K562 (cell line): ENCODE results near the gene KRT82.

Source experiments
- ATF2 ChIP-seq: sonication (generic); formaldehyde crosslinking; IDR thresholded peaks from 2 replicates; pipeline ENCODE4 v1.8.1; 2022; ENCODE audit warnings: missing genetic modification reagents
- MAX ChIP-seq: sonication (generic); formaldehyde crosslinking; IDR thresholded peaks from 2 replicates; pipeline ENCODE4 v1.9.0; 2022; ENCODE audit warnings: mild to moderate bottlenecking, missing genetic modification reagents

GRCh38 chr12:52356031-52356761, 49.9 kb downstream of the KRT82 start:
- no peak for TF ChIP-seq ATF2 (CRISPR knock-in tag)
- no peak for TF ChIP-seq MAX (CRISPR knock-in tag)
